ENCODE data around the gene FMOD.

The FMOD gene

DNA sequence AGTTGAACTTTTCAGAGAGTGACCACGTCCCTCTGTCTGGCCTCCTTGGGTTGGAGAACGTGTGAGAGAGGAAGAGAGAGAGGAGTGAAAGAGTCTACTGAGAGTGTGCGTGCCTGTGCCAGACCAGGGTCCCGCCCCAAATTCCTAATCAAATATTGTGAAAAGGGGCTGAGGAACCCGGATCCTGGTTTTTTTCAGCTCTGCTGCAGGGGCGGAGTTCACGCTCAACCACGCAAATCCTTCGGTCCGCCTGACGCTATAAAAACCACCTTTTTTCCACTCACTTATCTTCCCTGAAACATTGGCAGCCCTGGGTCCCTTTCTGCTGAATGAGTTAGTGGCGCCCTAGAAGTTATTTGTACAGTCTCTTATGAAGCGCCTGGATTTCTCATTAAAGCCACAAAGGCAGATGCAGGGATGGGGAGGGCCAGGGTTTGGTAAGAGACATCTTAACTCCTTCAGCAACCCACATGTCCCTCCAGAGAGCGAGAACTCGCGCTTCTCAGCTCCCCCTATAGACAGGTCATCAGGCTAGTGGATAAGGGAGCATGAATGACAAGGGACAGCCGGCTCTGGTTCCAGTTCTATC is at the start of gene FMOD:
FMOD (minus strand) TSS at position 86 of the 589 bp plus-strand sequence. CDS start 2,852 bp downstream, outside the sequence.
- DNase-seq, result no peak

DNA sequence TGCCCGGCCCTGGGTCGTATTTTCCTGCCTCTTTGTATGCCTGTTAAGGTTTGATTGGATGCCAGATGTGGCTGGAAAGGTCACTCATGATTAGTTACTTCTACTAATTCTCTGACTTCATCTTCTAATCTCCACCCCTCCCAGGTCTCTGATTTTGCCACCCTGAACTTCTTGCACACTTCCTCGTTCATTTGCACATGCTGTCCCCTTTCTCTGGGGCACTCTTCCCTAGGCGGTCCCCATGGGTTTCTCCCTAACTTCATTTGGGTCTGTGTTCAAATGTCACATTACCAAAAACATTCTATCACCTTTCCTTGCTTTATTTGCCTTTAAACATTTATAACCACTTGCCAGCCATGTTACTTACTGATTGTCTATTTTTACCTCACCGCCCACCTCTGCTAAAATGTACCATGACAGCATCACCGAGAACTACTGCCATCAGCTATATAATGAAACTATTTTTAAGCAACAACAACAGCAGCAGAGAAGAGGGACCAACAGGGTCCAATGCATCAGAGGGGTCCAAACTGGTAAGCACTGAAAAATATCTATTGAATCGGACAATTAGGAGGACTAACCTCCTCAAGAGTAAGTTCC is 45.8 kb upstream of the FMOD start:
- DNase-seq, result no peak

DNA sequence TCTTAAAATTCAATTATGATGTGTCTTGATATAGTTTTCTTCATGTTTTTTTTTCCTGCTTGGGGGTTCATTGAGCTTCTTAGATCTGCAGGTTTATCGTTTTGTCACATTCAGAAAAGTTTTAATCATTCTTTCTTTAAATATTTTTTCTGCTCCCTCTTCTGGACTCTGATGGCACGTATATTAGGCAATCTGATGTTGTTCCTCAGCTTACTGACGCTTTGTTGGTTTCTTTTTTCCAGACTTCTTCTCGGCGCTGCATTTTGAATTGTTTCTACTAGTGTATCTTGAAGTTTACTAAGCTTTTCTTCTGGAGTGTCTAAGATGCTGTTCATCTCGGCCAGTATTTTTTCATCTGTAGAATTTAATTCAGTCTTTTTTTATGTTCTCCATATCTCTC is 44.8 kb upstream of the FMOD start:
- no peak for DNase-seq

DNA sequence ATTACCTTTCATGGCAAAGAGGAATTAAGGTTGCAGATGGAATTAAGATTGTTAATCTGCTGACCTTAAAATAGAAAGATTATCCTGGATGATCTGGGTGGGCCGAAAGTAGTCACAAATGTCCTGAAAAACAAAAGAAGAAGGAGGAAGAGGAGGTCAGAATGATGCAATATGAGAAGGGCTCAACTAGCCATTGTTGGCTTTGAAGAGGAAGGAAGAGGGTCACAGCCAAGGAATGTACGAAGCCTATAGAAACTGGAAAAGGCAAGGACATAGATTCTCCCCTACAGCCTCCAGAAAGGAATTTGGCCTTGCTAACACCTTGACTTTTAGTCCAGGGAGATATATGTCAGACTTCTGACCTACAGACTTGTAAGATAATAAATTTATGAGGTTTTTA is 39.4 kb upstream of the FMOD start:
- DNase-seq, result no peak

DNA sequence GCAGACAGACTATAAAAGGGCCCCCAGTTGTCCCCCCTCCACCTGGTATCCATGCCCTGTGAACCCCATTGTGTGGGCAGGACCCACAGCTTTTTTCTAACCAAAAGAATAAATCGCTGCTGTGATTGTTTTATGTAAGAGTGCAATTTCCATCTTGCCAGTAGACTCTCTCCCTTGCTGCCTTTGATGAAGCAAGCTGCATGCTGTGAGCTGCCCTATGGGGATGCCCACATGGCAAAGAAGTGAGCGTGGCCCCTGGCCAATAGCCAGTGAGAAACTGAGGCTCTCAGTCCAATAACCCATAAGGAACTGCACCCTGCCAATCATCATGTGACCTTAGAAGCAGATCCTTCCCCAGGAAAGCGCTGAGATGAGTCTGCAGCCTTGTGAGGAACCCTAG is 37.8 kb upstream of the FMOD start:
- DNase-seq, result no peak

DNA sequence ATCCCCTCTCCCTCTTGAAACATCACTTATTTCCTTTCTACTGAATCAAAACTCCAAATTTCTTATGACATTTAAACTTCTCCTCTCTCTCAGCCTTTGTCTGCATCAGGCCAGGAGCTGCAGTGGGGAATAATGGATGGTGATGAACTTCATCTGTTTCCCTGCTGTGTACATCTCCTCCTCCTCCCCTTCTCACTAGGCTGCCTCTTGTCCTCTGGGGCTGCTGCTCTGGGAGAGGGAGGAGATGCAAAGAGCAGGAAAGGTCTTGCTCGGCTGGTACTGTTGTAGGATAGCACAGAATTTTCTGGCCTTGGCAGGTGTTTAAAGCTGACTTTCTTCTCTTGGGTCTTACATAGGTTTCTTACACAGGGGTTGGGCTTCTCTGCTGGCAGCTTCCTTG is 31.1 kb upstream of the FMOD start:
- no peak for DNase-seq

DNA sequence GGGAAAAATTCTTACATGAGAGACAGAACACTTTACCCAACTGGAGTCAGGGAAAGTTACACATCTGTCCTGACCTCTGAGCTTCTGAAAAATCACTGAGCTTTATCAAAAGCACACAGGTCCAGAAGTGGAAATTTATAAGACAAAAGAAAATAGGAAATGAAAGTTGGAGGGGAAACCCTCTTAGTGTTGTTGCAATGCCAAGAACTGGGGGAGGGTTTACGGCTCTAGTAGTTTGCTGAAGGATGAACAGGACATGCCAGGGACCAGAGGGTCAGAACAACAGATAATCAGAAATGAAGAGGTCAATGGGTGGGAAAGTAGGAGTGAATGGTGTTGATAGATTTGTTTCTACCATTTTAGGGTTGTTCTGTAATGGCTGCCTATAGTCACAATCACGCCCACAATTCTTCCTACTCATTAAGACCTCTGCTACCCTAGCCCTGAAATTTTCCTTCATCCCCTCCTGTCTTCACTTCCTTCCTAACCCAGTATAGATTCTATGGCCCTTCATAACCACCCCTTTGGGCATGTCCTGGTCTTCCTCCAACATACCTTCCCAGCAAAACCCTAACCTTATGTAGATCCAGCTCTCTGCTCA is 30.3 kb upstream of the FMOD start:
- DNase-seq, result no peak

DNA sequence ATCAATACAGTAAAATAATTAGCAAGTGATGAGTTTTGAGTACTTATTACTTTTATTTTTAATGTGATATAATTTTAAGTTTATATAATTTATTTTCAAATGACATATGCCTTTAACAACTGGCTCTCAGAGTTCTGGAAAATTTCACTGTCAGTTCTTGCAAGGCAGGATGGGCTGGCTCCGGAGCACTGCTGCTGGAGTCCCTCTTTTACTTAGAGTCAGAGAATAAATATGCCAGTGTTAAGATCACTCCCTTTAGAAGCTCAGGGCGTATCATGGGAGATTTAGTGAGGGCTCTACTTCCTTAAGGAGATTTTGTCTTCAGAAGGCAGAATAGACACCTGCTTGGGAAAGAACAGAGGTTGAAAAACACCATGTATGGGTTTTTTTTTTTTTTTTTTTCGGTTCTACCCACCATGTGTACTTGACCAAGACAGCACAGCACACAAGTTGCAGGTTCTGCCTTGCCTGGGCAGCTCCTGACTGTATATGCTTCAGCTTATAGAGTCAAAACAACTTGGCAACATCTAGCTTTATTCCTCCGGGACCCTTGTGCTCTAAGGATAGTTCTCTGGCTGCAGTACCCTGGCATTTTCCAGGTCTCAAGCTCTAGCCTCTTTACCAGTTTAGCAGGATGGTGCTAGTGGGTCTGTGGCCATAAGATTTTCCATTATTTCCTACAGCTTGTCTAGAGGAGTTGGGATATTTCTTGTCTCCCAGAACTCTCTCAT is 29.7 kb upstream of the FMOD start:
- no peak for DNase-seq

DNA sequence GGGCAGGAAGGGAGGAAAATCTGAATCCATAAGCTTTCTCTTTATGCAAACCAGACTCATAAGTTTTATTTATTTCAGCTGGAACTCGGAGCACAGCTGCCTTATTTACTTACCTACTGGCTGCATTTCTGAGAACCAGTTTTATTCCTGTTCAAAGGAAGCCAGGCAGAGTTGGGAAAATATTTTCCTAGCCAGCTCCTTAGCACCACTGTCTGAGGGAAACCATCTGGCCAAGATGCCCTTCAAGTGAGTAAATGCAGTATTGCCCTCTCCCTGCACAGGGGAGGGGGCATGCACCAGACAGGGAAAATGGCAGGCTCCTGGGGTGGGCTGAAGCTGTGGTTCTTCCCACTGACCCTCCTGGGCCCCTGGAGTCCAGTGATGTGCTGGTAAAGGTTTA is 28.9 kb upstream of the FMOD start:
- DNase-seq, result no peak

GRCh38 chr1:203378556-203379245 is 27.8 kb upstream of the FMOD start:
- no peak for DNase-seq

GRCh38 chr1:203373991-203374390 is 23.1 kb upstream of the FMOD start:
- no peak for DNase-seq

DNA sequence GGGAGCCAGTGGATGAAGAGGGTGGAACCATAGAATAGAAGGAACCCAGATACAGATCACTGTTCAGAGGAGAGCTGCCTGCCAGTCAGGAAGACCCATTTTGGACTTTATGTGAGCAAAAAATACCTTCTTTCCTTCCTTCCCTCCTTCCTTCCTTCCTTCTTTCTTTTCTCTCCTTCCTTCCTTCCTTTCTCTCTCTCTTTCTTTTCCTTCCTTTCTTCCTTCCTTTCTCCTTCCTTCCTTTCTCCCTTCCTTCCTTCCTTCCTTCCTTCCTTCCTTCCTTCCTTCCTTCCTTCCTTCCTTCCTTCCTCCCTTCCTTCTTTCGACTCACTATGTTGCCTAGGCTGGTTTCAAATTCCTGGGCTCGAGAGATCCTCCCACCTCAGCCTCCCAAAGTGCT is 22.1 kb upstream of the FMOD start:
- no peak for DNase-seq

- DNase-seq, result no peak
Observed at GRCh38 chr1:203371288-203371687, 20.4 kb upstream of the FMOD start.

GRCh38 chr1:203369666-203370065 is 18.7 kb upstream of the FMOD start:
- DNase-seq, result no peak

- DNase-seq, result no peak
Observed at GRCh38 chr1:203368624-203369451, 17.9 kb upstream of the FMOD start.

DNA sequence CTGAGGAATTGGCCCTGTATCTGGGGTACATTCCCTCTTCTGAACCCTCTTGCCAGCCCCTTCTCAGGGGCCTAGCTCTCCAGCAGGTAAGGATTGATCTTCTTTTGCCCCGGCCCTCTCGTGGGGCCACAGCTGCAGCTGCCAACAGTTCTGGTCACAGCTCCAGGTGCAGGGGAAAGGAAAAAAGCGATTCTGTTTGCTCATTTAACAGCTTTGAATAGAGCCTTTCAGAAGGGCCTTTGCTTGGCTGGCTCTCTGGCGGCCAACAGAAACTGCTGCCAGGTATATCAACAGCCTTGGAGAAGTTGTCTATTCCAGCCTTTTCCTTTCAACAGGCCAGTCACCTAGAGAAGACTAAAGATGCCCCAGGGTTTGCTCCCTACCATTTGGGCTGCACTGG is 16.1 kb upstream of the FMOD start:
- DNase-seq, result no peak

GRCh38 chr1:203366476-203366875 is 15.6 kb upstream of the FMOD start:
- DNase-seq, result no peak

DNA sequence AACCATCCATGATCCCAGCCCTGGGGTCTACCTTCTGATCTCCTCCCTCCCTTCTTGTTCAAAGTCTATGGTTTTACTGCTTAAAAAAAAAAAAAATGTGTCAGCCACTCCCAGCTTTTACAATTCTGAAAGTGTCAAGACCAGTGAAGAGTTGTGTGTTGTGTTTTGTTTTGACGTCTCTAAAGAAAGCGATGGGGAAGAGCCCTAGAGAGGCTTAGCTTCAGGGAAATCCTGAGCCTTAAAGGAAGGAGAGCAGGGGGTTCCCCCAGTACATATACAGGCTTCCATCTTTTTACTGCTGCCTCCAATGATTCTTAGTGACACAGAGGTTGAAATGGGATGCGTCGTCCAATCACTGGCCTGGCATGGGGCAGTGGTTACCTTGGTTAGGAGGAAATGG is 13.9 kb upstream of the FMOD start:
- no peak for DNase-seq

DNA sequence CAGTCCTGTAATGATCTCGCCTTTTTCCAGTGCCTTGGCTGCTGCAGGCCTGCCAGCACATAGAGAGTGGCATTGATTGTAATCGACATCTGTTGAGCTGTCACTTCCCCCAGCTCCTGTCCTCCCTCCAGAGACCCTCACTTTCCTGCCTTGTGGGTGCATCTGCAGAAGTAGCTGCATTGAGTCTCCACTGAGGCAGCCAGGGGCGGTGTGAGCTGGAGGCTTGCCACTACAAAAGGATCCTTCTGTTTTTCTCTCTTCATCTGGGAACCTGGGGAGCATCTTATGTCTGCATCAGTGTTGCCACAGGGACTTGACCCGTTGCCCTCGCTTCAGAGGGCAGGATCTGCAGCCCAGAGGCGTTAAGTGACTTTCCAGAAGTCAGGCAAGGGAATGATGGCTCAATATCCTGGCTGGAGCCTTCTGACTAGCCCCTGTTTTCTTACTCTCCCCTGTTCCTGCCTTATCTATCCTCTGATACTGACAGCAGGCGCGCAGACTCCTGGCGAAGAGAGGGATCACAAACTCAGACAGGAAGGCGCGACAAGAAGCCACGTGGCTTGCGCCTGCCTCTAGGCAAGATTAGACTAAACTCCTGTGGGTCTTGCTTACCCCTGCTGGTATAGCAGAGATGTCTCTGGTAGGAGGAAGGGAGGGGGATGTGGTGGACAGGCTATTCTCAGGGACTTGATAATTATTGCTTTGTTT is 13.3 kb upstream of the FMOD start:
- DNase-seq, result no peak

- DNase-seq, result no peak
Observed at GRCh38 chr1:203362720-203363025, 11.8 kb upstream of the FMOD start.

DNA sequence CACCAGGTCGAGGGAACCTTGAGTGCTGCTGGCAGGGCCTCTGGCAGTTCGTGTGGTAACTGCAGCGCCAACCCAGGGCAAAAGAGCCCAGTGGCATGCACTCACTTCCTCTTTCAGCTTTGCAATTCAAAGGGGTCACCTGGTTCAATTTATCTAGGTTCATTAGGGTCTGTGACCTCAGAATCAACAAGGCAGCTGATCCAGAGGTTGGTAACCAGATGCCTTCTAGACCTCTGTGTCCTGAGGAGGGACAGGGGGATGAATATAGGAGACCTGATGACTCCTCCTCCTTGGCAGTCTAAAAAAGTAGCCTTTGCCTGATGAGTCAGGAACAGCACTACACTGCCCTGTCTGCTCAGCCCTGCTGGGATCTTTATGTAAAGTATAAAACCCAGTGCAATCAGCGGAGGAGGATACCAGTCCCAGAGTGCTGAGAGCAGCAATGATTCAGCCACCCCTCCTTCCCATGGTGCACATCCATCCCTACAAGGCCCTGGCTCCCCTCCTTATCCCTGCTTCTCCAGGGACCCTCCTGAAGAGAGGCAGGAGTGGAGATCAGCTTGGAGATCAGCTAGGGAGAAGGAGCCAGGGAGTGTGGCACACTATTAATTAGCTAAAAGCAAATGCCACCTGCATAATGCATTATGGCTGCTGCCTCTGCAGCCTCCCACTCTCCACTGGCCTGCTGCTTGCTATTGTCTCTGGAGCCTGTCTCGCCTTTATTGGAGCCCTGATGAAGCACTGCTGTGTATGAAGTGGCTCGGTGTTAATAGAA is 11.2 kb upstream of the FMOD start:
- no peak for DNase-seq

Measured in stimulated activated CD4-positive, alpha-beta T cell treated with anti-CD3 and anti-CD28 coated beads, Interleukin-12 subunit alpha, Interleukin-12 subunit beta, amount 100 ng/mL, for 4 hours (primary cell).